Left hindlimb (tissue), 1 donor: ENCODE data around the gene ZSWIM4.
A peak's percentile ranks its signal among the peaks of the same experiment; 100 is the strongest.
"Not testable (repeated sequence)": the region's sequence is repeated elsewhere in the genome, so short reads cannot be mapped to it uniquely, and the experiment has no call there.

Experiments
- DNase-seq: peaks from one replicate; pipeline ENCODE4 v3.0.0-alpha.2; 2018

The ZSWIM4 gene

DNA sequence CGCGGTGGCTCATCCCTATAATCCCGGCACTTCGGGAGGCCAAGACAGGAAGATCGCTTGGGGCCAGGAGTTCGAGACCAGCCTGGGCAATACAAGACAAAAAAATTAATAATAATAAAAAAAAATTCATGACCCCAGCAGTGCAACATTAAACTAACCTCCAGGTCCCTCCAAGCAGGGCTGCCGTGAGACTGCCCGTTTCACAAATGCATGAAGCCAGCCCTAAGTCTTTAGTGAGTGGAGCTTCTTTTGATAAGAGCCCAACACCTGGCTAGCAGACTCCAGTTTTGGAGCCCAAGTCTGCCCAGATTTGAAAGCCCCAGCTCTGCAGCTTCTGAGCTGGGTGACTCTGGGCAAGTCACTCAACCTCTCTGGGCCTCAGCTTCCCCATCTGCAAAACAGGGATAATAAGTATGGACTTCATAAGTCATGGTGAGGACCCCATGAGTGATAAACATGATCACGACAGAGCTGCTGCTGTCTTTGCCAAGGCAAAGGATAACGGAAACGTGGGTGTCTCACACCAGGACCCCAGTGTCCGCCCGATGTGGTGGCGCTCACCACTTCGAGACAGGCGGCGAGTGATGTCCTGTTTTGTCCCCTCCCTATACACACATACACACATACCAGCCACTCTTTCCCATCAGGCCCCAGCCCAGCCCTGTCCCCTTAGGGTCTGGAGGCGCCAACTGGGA lies 43.3 kb downstream of the ZSWIM4 start:
- DNase-seq = no peak

DNA sequence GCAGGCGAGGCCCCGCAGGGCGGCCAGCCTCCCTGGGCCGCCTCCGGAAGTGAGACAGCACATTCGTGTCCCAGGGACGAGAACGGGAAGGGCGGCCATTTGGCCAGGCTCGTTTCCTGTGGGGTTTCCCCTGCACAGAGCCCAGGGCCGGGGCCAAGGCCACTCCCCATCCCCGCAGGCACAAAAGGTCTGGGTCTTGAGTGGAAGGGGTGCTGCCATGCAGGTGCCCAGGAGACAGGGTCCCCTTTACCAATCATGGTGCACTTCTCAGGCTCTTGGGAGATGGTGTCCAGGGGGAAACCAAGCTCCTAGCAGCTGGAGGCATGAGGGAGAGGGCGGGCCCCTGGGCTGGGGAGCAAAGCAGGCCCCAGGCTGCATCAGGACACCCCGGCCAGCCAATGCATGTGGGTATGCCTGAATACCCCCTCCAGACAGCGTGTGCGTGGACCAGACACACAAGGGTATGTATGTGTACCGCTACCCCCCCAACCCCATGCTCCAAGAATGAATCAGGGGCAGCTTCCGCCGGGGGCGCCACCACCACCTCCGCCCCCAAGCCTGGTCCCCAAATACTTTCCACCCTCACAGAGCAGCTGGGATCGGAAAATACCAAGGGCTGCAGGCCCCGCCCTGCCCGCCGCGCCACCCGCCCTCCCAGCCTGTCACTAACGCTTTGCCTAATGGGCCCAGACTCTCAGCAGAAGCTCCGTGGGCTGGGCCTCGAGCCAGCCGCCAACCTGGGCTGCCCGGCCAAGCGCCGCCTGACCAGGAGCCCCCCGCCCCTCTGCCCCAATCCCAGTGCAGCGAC lies 44.1 kb downstream of the ZSWIM4 start:
- peak; percentile 92 for DNase-seq

DNA sequence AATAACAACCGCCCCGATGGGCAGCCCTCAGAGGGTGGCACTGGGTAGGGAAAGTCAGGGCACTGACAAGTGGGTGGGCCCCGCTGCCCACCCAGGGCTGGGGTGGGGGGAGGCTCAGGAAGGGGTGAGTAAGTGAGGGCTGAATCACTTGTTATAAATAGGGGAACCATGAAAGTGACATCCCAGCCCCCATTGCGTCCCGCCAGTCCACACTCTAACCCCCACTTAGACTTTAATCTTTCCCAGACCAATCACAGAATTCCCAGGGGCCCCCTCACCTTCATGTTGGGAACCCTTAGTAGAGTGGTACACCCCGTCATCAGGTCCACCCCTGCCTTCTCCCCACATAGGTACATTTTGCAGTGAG lies 44.7 kb downstream of the ZSWIM4 start:
- DNase-seq = no peak

DNA sequence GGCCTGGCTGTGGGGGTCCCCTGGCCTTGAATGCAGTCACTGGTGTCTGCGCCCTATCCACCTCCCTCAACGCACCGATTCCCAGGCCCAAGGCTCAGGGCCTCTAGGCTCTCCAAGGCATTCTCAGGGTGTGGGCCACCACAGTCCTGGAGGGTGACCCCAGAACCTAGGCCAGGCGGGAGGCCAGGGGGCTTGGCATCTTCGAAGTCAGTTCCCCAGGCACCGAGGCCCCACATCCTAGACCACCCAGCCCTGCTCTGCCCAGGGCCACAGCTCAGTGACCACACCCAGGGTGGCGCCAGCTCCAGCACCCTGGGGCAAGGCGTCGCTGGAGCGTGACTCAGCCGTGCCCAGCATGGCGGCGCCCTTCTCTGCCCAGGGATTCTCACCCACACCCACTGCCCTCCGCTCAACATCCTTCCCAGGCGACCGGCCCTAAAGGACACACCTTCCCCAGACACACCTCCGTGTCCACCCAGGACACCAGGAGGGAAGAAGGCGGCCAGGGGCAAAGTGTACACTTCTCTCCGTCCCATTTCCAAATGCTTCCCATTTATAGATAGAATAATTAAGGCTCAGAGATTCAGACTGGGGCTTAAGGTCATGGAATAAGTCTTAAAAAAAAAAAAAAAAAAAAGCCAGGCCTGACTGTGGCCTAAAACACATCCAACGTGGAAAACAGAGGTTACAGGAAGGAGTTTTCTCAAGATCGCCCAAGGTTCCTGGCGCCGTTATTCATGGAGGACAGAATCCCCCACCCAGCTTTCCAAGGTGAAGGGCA lies 45.3 kb downstream of the ZSWIM4 start:
- peak; percentile 59 for DNase-seq

DNA sequence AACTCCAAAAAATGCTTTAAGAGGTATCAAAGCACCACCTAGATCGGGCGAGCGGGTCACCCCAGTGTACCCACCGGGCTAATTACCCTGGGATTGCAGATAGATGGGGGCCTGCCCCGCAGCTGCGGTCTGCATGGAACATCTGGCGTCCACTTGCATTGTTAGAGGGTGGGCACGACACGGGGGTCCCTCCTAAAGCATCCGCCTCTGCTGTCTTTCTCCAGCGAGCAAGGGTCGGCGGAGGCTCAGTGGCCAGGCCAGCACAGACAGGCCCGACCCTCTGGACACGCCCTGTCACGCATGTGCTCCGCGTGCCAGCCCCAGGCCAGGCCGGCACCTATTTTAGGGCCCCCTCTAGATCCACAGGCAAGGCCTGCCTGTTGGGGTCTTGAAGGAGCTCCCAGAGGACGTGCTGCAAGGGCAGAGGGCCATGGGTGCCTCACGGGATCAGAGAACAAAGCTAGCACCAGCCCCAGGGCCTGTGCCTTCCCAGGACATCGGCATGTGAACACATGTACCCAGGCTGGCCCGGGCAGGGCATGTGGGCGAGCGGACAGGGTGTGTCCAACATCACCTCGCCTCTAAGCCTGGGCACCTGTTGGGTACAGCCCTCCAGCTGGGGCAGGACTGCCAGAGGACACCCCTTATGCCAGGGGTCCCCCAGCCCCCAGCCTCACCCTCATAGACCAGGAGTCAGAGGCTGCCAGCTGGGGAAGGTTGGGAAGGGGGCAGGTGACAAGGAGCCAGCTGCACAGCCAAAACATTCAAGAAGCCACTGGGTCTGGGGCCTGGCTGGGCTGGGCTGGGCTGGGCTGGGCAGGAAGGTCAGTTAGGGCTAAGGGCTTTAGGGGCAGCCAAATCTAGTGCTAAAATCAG lies 46.1 kb downstream of the ZSWIM4 start:
- DNase-seq = peak; percentile 69

DNA sequence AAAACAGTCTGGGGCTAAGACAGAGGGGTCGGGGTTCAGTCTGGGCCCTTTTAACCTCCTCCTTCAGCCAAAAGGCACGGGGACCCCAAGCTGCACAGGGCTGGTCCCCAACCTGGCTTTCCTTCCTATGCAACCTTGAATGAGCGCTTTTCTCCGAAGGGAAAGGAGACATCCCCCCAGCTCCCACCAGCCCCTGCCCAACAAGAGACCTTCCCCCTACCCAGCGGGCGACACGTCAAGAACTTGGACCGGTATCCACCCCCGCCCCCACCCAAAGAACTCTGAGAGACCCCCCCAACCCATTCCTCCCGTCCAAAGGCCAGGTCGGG lies 46.7 kb downstream of the ZSWIM4 start:
- peak; percentile 39 for DNase-seq

DNA sequence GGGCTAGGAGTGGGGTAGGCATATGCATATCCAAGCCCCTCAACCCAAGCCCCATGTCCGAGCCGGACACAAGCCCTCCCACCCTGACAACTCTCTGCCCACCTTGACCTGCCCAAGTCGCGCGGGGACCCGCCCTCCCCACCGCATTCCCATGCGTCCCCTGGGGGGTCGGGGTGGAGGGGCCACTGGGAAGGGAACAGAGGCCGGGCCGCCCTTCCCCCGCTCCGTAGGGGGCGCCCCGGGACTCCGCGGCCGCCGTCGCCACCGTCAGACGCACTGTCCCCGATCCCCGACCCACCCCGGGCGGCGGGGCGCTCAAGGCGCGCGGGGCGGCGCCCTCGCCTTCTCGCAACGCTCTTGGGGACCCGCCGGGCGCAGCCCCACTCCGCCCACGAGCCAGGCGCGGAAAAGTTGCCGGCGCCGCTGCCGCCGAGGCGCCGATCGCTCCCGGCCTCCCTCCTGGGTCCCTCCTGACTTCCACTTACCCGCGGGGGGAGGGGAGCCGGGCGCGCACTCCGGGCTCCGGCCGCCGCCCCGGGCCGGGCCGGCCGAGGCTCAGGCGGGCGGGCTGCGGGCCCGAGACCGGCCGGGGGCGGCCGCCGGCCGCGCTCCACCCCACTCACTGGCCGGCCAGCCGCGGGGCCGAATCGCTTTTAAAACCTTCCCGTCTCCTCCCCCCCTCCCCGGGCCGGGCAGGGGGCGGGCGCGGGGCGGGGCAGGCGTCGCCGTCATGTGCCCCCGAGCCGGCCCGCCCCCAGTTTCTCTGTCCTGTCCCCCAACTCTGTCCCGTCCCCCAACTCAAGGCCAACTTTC lies 47.3 kb downstream of the ZSWIM4 start:
- peak; percentile 93 for DNase-seq

DNA sequence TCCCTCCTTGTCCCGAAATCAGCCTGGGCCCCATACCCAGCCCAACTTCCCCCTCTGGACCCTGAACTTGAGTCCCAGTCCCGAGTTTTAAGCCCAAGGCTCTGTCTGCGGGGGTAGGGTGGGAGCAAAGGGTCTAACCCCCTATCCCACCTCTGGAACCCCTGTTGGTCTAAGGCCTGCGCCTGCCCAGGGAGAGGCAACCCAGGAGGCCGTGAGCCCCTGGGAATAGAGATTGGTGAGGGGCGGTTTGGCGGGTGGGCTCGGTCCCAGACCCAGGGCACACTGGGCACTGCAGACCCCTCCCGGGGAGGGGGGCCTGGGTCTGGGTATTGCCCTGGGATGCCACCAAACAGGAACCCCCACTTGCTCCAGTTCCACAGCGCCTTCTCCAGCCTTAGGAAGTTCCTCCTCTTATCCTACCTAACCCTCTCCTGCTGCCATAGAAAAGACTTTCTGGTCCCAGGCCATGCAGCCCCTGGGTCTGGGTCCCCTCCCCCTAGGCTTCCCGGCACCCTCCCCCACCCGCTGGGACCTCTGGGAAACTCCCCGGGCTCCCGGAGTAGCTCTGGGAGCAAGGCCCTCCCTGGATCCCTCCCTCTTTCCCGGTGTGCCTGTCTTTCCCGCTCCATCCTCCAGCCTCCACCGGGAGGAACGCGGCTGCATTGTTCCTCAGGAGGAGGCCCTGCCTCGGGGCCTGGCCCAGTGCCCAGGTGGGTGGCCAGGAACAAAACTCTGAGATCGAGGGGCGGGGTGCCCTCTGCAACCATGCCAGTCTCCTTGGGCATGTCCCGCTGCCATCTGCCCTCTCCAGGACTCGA lies 48.1 kb downstream of the ZSWIM4 start:
- DNase-seq = peak; percentile 67

DNA sequence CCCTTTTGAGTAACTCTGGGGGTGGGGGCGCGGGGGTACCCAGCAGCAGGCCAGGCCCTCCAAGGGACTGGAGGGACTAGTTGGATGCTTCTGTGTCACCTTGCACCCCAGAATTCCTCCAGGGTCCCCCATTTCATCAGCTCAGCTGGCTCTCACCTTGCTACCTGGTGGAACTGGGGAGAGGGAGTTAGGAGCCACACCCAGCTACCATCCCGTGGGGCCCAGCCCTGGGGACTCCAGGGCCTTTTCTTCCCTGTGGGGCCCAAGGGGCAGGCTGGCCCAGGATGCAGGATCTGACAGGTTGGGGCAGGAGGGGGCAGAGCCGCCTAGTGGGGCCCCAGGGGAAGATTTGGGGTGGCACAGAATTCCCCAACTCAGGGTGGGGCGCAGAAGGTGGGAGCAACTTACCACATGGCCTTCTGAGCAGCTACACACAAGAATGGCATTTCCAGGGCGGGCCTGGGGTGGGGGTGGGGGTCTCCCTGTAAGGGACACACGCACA lies 48.9 kb downstream of the ZSWIM4 start:
- DNase-seq = peak; percentile 38

DNA sequence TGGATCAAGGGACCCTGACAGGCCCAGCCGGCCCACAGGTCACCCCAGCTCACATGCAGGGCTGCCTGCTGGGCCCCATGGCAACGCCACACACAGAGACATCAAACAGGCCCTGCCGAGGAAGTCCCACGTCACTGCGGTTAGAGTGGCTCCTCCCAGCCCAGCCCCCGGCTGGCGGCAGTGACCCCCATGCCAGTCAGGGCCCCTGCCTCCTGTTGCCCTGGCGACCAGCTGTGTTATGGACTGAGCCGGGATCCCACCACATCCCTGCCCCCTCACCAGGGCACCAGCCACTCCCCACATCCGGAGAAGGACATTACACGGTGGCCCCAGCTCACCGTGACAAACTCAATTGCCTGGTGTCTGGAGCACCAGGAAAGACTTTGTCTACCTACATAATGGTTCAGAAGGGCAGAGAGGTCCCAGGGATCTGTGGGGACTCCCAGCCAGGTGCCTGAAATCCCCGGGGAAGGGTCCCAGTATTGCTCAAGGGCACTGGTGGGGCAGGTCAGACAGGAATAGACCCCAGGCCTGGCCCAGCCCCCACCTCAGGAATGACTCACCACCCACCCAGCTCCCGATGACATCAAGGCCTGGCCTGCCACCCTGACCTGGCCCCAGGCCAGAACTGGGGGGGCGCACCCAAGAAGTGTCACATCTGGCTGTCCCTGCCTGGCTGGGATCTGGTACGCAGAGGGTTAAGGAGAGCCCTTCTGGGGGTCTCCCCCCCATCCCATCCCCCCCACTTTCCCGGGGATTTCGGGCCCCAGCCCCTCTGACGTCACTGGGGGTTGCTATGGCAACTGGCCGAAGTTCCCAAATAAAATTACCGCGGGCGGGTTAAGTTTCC lies 51.5 kb downstream of the ZSWIM4 start:
- DNase-seq = peak; percentile 96

DNA sequence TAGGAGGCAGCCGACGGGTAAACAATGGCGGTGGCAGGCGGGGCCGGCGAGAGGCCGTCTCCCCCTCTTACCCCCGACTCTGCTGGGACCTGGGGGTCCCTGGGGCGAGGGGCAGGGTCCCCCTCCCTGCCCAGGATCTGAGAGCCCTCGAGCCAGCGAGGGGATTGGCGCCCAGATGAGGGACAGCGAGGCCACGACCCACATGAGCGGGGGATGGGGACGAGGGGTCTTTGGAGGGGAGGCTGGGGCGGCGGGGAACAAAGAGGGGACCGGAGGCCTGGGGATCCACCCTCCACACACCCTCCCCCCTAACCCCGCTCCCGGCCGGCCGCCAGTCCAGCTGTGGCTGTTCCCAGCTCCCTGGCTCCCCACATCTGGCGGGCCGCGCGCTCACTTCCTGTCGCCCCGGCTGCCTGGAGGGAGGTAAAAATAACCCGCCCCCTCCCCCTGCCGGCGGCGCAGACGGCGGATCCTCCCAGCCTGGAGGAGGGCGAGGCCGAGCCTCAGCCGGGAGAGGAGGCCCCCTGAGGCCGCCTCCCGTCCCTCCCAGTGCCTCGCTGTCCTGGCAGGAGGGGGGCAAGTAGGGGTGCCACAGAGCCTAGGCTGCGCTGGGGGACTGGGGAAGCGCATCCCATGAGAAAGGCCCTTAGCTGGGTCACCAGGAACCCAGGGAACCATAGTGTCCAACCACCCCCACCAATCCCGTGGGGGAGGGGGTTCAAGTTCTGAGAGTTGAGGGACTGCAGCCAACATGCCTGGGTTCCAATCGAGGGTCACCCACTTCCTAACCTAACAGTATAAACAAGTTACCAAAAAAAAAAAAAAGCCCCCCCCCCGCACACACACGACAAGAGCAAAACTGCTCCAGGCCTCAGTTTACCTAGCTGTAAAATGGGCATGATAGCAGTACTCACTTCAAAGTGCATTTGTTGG lies 52.4 kb downstream of the ZSWIM4 start:
- DNase-seq = peak; percentile 98

DNA sequence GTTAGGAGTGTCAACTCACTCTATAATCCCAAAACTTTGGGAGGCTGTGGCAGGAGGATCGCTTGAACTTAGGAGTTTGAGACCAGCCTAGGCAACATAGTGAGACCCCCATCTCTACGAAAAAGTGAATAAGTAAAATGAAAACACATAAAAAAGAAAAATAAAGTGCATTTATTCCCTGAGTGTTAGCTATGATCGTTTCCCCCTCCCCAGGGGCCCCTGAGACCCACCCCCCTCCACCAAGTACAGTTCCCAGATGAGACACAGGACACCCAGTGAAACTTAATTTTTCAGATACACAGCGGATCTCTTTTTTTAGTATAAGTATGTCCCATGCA lies 53.1 kb downstream of the ZSWIM4 start:
- DNase-seq = no peak

DNA sequence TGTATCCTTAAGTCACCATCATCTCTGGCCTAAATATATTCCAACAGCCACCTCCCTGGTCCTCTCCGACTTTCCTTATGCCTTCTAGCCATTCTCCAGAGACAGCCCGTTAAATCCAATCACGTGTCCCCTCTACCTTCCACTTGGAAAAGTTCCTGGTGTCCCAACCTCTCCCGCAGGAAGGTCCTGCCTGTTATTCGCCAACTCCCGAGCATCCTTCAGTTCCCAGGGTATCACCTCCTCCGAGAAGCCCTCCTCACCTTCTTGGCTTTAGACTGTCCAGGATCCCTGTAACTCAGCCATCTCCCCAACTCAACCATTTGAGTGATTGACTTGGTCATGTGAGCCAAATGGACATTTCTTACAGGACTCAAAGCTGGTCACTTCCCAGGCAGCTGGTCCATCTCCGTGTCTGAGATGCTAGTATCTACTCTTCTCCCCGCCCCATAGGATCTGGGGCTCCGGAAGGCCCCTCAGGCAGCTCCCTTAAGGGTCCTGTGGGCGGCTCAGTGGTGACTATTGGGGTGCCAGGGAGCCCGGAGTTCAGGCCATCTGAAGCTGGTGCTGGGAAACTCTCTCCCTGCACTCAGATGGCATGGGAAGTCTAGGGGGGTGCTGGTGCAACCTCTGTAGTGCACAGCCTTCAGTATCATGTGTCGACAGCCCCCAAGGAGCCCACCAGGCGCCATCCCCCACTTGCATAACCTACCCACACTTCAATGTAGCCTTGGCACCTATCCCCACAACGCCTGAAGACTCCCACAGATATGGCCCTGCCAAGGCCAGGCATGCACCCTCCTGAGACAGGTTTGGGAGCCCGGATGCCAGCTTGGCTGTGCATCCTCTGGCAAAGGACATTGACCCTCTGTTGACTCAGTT lies 53.8 kb downstream of the ZSWIM4 start:
- peak; percentile 34 for DNase-seq

DNA sequence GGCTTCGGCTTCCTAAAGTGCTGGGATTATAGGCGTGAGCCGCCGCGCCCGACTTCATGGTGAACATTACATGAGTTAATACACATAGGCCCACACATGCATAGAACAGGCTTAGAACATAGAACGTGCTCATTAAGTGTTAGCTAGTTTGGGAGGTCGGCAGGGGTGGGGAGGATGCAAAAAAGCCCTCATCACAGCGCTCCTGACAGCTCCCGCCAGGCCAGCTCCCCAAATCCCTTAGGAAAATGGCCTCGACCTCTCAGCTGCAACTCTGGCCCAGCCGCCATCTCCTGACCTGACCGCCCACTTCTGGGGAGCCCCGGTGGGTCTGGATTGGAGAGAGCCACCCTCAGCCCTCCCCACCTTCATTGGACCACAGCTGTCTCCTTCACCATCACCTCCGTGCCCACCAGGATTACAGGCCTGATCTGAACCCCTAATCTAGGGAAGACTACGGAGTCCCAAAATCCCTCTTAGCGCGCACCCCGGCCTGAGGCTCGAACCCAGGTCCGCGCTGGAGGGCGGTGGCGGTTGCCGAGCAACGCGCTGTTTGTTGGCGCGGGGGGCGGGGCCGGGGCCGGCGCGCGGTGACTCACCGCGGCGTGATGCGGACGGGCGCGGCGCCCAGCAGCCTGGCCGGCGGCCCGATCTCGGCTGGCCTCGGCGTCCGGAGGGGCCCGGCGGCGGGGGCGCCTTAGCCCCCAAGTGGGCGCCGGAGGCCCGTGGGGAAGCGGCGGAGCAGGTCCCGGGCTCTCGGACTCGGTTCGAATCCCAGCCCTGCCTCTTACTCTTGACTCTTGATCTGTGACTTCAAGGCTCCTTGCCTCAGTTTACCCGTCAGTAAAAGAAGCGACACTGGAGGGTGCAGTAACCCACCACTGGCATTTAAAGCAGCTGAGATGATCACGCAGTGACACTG lies 55.0 kb downstream of the ZSWIM4 start:
- peak; percentile 90 for DNase-seq

DNA sequence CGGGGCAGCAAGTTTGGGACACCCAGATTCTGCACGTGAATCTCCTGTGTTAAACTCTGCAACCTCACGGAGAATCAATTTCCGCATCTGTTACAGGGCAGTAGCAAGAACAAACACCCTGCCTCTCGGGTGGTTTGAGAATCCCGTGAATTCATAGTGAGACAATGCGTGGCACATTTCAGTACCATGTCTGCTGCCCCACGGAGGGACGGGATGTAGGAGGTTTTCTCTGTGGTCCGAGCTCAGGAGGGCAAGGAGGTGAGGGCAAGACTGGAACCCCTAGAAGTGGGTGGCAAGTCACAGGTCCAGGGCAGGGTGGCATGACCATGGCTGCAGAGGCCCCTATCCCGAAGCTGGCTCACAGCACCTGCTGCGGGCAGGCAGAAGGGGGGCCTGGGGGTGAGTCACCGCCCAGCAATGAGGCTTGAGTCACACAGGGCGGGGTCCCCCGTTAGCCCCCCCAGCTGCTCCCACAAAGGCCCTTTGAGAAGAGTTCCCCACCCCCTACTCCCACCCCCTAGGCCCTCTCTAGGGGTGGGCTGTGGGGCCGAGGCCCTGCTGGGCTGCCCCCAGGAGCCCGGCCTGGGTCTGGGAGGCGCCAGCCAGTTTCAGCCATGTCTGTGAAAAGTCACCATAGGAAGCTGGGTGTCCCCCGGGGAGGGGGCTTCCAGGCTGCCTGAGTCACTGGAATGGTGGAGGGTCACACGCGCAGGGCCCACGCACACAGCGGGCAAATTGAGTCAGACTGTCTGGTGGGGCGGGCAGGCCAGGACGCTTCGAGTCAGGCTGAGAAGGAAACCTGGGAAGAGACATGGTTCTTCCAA lies 55.9 kb downstream of the ZSWIM4 start:
- DNase-seq = peak; percentile 92

DNA sequence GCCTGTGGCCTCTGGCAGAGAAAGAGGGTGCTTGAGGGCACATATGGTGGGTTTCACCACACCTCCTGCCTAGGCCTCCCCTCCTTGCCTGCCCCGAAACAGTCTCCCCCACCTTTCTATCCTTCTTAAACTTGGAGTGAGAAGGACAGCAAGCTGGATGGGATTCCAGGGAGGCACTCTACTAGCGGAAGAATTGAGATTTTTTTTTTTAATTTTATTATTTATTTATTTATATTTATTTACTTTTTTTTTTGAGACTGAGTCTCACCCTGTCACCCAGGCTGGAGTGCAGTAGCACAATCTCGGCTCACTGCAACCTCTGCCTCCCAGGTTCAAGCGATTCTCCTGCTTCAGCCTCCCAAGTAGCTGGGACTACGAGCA lies 56.5 kb downstream of the ZSWIM4 start:
- not testable (repeated sequence) for DNase-seq
